ENCODE results near the gene OR4N5.

GRCh38 chr14:20190596-20190995 lies 52.0 kb downstream of the OR4N5 start, which contains the start of gene OR11G2:
- TF ChIP-seq CTCF (IDR thresholded peaks at IDR 0.05; ENCODE audit: insufficient read depth, low read depth, low read length): no peak
- no peak for TF ChIP-seq EZH2 (IDR thresholded peaks at IDR 0.05; ENCODE audit: insufficient read depth, low read length)

All from astrocyte (in vitro differentiated cells and primary cell).